GM12865 (cell line): Measurements from ENCODE around the gene SPATA17.

Source experiments
- DNase-seq: peaks from one replicate; pipeline ENCODE4 v3.0.0; 2010; ENCODE audit warnings: low read depth
- H3K4me3 ChIP-seq: 2 replicates; pipeline ENCODE4 v1.5.1; 2011; ENCODE audit warnings: mild to moderate bottlenecking, low read depth, low read length, control low read depth
- CTCF ChIP-seq: IDR thresholded peaks from 2 replicates; pipeline ENCODE4 v1.5.1; 2011; ENCODE audit warnings: low read length, control low read depth, low read depth, inconsistent platforms; ENCODE audit not compliant: insufficient read depth; ENCODE audit errors: missing control alignments

The SPATA17 gene

DNA sequence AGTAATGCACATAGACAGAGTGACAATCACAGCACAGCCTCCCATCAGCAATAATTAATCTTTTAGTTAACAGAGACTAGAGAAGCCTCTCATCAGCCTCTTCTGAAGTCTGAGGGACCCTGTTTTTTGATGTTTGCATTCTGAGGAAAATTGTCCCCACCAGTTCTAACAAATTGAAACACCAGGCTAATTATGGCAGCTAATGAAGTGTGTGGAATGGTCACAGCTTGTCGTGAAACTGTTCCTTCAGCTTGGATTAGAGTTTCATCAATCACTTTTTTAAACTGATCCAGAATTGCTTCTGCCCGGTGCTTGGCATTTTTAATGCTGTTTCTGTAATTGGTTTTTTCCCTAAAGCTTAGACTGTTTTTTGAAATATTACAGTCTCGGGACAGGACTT lies 208.0 kb downstream of the SPATA17 start:
- DNase-seq, result no peak
- H3K4me3 ChIP-seq, result no peak overlapping the region
- TF ChIP-seq CTCF, result no peak

DNA sequence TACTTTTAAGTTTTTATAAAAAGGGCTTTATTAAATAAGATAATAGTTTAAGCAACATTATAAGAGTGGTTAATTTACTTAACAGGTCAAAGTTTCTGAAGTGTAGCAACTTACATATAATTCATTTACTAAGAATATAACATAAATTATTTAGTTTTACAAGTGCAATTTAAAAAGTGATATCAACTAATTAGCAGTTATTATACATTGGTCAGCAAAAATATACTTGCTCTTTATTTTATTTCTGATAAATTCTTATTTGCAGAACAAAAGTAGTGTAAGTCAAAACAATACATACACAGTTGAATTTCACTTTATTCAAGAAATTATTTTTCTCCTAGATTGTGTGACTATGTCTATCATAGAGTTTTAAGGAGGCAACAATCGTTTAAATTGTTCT lies 215.6 kb downstream of the SPATA17 start:
- H3K4me3 ChIP-seq, result no peak overlapping the region
- no peak for TF ChIP-seq CTCF

DNA sequence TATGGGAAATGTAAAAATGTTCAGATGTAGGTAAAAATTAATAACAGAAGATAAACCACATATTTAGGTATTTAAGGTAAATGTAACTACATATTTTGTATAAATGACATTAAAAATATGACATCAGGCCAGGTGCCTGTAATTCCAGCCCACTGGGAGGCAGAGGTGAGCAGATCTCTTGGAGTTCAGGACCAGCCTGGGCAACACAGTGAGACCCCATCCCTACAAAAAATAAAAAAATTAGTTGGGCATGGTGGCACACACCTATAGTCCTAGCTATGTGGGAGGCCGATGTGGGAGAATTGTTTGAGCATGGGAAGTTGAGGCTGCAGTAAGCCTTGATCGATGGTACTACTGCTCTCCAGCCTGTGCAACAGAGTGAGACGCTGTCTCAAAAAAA lies 216.5 kb downstream of the SPATA17 start:
- no peak for TF ChIP-seq CTCF
- no peak for DNase-seq
- no peak overlapping the region for H3K4me3 ChIP-seq

More for the DNA sequence above, 215.6 kb downstream of the SPATA17 start:
- no peak for DNase-seq

DNA sequence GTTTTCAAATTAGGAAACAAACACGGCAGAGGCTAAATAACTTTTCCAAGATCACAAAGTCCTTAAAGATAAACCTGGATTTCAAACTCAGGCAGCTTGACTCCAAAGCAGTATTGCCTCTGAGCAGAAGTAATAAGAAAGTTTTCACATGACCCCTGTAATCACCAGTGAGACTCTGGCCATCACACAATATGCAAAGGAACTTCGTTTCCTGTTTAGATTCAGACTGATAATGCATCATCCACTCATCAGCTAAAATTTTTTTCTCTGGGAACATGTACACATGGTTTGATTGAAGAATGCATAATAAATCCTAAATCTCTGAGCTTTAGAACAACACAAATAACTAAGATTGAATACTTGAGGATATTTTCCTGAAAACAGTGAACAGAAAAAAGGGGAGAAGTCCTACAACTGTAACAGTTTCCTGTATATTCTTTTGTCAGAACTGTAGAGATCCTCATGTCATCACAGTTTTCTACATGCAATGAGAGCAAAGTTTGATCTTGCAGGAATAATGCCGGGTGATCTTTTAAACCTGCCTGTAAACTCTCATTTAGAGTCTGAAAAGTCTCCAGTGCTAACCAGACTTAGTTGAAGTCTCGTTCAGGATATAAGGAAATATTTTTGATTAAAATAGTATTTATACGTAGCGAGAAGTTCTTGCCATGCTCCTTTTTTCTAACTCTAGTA lies 225.3 kb downstream of the SPATA17 start:
- H3K4me3 ChIP-seq, result no peak overlapping the region
- no peak for DNase-seq
- TF ChIP-seq CTCF, result no peak

- no peak overlapping the region for H3K4me3 ChIP-seq
- no peak for DNase-seq
- TF ChIP-seq CTCF, result no peak
Observed at GRCh38 chr1:217857061-217857460, 225.9 kb downstream of the SPATA17 start.

DNA sequence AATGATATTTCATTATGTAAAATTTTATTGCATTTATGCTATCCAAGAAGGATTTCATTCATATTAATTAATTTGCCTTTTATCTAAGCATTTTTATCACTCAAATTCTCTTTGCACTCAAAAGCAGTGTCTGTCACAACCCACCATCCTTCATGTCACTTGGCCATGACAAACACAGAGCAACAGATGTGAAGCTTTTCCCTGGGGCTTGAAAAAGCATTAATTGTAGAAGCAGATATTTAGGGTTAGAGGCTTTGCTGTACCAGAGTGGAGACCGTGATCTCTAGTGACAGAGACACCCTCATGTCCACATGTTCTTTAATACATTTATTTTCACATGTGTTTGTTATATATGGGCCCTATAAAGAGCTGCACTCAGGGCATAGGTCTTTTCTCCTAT lies 230.5 kb downstream of the SPATA17 start:
- no peak for TF ChIP-seq CTCF
- no peak for DNase-seq
- no peak overlapping the region for H3K4me3 ChIP-seq

- TF ChIP-seq CTCF, result no peak
- H3K4me3 ChIP-seq, result no peak overlapping the region
- DNase-seq, result no peak
Observed at GRCh38 chr1:217867446-217867995, 236.4 kb downstream of the SPATA17 start.
